Pancreas (tissue), 10 donors: Measurements from ENCODE around the gene MAD1L1. TPM values are rescaled to one million over a fixed set of nuclear protein-coding genes. Genes with fewer than 3 reads are reported as not detected.

Experiments
- ATAC-seq, 4 donors: fragments of 200-7000 bp; cut with Tn5 transposase; one replicate each; pipeline versions ENCODE4 v1.8.0 to v1.9.1; 2020; ENCODE audit warnings: mild to moderate bottlenecking in 4 of 4, moderate library complexity in 4 of 4
- DNase-seq, 6 donors: peaks; one replicate each; pipeline ENCODE4 v3.0.0-alpha.2; 2020
- FAIRE-seq: peaks from 2 replicates; lab custom pipeline; 2012; peaks lifted over from hg19 to GRCh38; lab: Jason Lieb, UNC
- H3K27ac ChIP-seq, 4 donors: fragments of 200-600 bp; sonication (generic); 1 replicate in 3 of 4; 2 replicates in 1 of 4; pipeline versions ENCODE4 v1.5.0 to v1.8.0; 2020
- H3K27me3 ChIP-seq, 4 donors: fragments of 200-600 bp; one replicate each; pipeline ENCODE4 v1.8.0; 2021
- H3K36me3 ChIP-seq, 3 donors: fragments of 200-600 bp; sonication (generic) in 1 of 3; one replicate each; pipeline versions ENCODE4 v1.5.0 to v1.8.0; 2020 to 2021
- H3K4me1 ChIP-seq, 3 donors: fragments of 200-600 bp; one replicate each; pipeline ENCODE4 v1.8.0; 2021
- H3K4me3 ChIP-seq, 4 donors: fragments of 200-600 bp; sonication (generic) in 2 of 4; one replicate each; pipeline versions ENCODE4 v1.5.0 to v1.8.0; 2020 to 2021
- H3K9me3 ChIP-seq, 4 donors: fragments of 200-600 bp; one replicate each; pipeline ENCODE4 v1.8.0; 2021
- WGBS, 2 donors: extraction: QIAGEN DNeasy Blood & Tissue Kit; methylation state at CpG; one replicate each; pipeline ENCODE4 v1.1.7; 2013; 5-methylcytosine and 5-hydroxymethylcytosine counted together
- intact Hi-C, 3 donors: fragments of 100-400 bp; cut with DNase I; formaldehyde crosslinking; loops; one replicate each; pipeline versions ENCODE4 v1.11.1 to v1.14.2; 2022
- polyA plus RNA-seq, 2 donors: library from polyadenylated mRNA; stranded (reverse); fragments of 200-250 nt; gene quantifications; one replicate each; pipeline ENCODE4 v1.2.3, GENCODE V29; 2013
- total RNA-seq, 6 donors: library from RNA; stranded (reverse); fragmentation: NEBNext Ultra II Directional in 4 of 6; extraction: Animal tissue kit (Norgen Biotek cat#: 25700) in 4 of 6; gene quantifications; one replicate each; pipeline versions ENCODE4 v1.2.1 to v1.2.4, GENCODE V29; 2021 to 2023
- TF ChIP-seq, protein P1 (sequence below), 4 donors: fragments of 200-600 bp; sonication (generic) in 3 of 4; IDR thresholded peaks; one replicate each; pipeline versions ENCODE4 v1.5.0 to v1.8.0; 2021; ENCODE audit warnings: antibody characterized with exemption in 4 of 4
- donor health status: healthy with polysubstance abuse.
- donor health status: DM: no; HTN: no; CAD: no; lungs with moderate emphysema.
- donor health status: DM: no; HTN: no; CAD: no.
- donor health status: control.
- donor health status: control.
- donor health status: Bipolar disorder and iron deficiency.
- donor health status: DM: yes; HTN: yes; CAD: no.
- donor health status: DM: no; HTN: no; CAD: no.
- donor health status: DM: no; HTN: no; CAD: no.
- donor health status: DM: yes; HTN: yes; CAD: no.

Gene MAD1L1
- total and polyA plus RNA-seq, 8 donors: 9.8 to 28.2 (median 11.9) TPM

DNA sequence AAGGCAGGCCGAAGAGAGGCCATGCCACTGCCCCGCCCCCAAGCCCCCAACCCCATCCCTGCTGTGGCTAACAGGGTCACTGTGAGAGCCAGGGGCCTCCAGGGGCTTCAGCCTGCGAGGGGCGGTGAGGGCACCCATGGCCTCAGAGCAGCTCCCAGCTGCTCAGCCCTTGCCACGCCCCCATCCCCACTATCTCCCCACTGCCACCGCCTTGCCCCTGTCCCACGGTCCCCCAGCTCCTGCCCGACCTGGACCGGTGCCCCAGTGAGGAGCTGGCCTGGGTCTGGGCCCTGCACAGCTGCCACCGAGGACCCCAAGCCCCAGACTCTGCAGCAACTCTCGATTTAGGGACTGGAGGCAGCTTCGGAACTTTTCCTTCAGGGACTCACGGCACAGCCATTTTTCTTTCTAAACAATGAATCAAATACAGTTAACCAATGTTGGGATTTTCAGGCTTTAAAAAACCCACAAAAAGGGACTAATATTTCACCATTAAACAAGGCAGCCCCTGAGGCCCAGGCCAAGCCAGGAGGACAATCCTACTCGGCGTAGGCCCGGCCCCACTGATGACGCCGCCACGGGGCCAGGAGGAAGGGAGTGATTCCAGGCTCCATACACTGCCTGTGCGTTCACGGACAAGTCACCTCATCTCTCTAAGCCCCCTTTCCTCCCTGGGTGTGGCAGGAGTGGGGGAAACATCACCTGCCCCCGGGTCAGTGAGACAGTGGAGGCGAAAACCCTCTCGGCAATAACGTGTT is 325.6 kb downstream of the MAD1L1 start:
- Histone ChIP-seq H3K27me3 (no peaks in the 10 kb centered on the region), H3K36me3 (no peaks in the 10 kb centered on the region), H3K4me3 (no peak overlapping the region), H3K9me3 (no peaks in the 10 kb centered on the region), H3K4me1 (no peaks in the 10 kb centered on the region), H3K27ac (no peak overlapping the region)
- 92 to 95% methylated on average over 25 of the region's 25 CpGs for WGBS, 2 donors
- ATAC-seq: no peak
- TF ChIP-seq, protein P1, sequence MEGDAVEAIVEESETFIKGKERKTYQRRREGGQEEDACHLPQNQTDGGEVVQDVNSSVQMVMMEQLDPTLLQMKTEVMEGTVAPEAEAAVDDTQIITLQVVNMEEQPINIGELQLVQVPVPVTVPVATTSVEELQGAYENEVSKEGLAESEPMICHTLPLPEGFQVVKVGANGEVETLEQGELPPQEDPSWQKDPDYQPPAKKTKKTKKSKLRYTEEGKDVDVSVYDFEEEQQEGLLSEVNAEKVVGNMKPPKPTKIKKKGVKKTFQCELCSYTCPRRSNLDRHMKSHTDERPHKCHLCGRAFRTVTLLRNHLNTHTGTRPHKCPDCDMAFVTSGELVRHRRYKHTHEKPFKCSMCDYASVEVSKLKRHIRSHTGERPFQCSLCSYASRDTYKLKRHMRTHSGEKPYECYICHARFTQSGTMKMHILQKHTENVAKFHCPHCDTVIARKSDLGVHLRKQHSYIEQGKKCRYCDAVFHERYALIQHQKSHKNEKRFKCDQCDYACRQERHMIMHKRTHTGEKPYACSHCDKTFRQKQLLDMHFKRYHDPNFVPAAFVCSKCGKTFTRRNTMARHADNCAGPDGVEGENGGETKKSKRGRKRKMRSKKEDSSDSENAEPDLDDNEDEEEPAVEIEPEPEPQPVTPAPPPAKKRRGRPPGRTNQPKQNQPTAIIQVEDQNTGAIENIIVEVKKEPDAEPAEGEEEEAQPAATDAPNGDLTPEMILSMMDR (IDR thresholded peaks at IDR 0.05): no peak
- peak in 1 of 6 donors; percentile 50 for DNase-seq
- intact Hi-C loops: no loop called here
- FAIRE-seq: no peak

DNA sequence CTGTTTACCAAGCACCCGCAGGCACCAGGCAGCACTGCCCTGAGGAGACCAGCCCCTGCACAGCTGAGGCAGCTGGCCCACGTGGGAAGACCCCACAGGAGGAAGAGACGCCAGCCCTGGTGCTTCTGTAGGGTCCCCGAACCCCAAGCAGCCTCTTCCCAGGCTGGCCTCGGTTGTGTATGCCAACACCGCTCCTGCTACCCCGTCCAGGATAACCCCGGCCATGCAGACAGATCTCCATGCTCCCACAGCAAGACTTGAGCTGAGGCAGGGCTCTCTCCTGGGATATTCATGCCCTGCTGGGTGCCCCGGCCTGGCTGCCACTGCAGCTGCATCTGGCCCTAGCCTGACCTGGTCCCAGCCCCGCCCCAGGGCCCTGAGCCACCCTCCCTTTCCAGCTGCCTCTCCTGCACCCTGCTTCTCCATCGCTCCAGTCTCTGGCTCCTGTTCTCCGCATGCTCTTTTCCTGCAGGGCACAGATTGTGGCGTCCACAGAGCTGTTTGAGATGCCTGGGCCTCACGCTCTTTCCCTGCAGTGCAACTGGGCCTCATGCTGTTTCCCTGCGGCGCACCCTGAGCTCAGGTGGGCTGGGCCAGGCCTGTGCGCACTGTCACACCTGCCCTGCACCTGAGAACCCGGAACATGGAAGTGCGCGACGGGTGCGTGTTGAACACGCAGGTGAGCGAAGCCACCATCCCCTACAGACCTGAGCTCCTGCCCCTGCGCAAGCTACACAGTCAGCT is 326.5 kb downstream of the MAD1L1 start:
- ATAC-seq (no peak), FAIRE-seq (no peak)

DNA sequence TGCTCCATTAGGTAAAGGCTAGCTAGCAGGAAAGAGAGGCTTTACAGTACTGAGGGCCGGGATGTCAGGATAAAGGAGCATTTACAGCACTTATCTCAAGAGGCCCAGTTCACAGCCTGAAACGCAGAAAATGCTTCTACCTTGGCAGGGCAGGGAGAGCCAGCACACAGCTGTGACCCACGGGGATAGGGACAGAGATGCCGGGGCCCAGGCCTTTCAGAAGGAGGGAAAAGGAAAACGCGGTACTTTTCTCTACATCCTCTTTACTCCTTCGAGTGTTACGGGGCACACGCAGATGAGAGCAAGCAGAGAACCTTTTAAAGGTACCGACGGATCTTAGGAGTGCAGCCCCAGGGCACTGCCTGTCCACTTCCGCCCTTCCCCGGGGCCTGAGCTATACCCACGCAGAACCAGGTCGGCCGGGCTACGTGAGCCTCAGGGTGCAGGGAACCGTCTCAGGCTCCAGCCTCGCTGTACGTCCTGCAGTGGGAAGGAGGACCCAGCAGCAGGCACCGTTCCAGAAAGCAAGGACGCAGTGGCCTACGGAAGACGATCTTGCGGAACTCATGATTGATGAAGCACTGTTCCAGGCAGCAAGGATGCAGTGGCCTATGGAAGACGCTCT is 330.4 kb downstream of the MAD1L1 start:
- no peak for ATAC-seq
- Histone ChIP-seq H3K4me1 (no peaks in the 10 kb centered on the region), H3K36me3 (no peaks in the 10 kb centered on the region), H3K4me3 (no peak overlapping the region), H3K27me3 (no peaks in the 10 kb centered on the region), H3K9me3 (no peaks in the 10 kb centered on the region), H3K27ac (no peak overlapping the region)
- no peak for FAIRE-seq
- peak in 3 of 6 donors; percentile 8 to 44 (median 36) for DNase-seq
- intact Hi-C loops: no loop called here
- 87 to 94% methylated on average over 26 of the region's 26 CpGs for WGBS, 2 donors
- TF ChIP-seq, protein P1 (IDR thresholded peaks at IDR 0.05): no peak

More for the DNA sequence above, 326.5 kb downstream of the MAD1L1 start:
- TF ChIP-seq, protein P1 (IDR thresholded peaks at IDR 0.05): no peak
- no peaks in the 10 kb centered on the region for H3K36me3 ChIP-seq
- peak in 2 of 6 donors; percentile 8 to 35 for DNase-seq
- no peaks in the 10 kb centered on the region for H3K9me3 ChIP-seq
- intact Hi-C loops: no loop called here
- 97 to 98% methylated on average over 23 to 25 of the region's 25 CpGs for WGBS, 2 donors
- H3K27me3 ChIP-seq: no peaks in the 10 kb centered on the region
- H3K4me1 ChIP-seq: no peaks in the 10 kb centered on the region
- no peak overlapping the region for H3K4me3 ChIP-seq
- no peak overlapping the region for H3K27ac ChIP-seq

DNA sequence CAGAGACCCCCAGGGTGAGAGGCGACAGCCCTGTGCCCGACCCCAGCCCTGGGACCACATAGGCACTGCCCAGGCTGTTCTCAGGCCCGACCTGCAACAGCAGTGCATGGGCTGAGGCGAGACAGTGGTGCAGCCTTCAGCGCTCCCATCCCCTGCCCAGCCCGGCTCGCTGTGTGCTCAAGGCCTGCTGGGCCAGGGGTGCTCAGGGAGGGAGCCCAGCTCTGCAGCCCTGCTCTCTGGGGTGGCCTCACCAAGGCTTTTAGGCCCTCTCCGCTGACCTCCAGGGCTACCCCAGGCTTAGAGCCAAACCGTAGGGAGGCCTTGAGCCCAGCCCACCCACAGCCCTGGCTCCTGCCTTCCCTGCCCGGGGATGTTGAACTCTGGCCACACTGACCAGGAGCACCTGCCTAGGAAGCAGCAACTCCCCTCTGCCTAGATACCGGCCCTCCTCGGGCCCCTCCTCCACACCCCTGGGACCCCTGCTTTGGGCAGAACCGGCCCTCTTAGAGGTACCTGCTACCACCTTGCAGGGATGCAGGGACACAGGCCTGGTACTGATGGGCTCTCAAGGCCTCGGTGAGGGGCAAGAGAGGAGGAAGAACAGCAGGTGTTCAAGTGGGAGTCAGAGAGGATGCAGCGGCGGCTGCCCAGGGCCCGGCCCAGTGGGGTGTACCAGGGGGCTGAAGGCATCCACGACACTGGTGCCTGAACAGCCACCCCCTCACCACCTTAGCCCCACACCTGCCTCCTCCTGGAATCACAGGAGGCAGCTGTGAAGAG is 331.1 kb downstream of the MAD1L1 start:
- Histone ChIP-seq H3K4me3 (no peak overlapping the region), H3K27me3 (no peaks in the 10 kb centered on the region), H3K36me3 (no peaks in the 10 kb centered on the region), H3K4me1 (no peaks in the 10 kb centered on the region), H3K9me3 (no peaks in the 10 kb centered on the region), H3K27ac (no peak overlapping the region)
- TF ChIP-seq, protein P1 (IDR thresholded peaks at IDR 0.05): no peak
- no peak for FAIRE-seq
- DNase-seq: peak in 3 of 6 donors; percentile 6 to 44 (median 41)
- intact Hi-C loops: no loop called here
- WGBS, 2 donors: 92 to 96% methylated on average over 18 of the region's 18 CpGs
- no peak for ATAC-seq
